CD4-positive, alpha-beta T cell treated with Interleukin-2 at 100 ng/mL for 4 hours (primary cell): Measurements from ENCODE around the gene FAM72B.
"Not testable (repeated sequence)": the region's sequence is repeated elsewhere in the genome, so short reads cannot be mapped to it uniquely, and the experiment has no call there.

ENCODE experiments used
- DNase-seq: peaks from one replicate; pipeline ENCODE4 v3.0.0-alpha.2; 2020; ENCODE audit warnings: low spot score

FAM72B gene

GRCh38 chr1:121152788-121153187, 31.4 kb downstream of the FAM72B start:
- not testable (repeated sequence) for DNase-seq

- DNase-seq, result not testable (repeated sequence)
Measured at GRCh38 chr1:121151294-121151693, 32.8 kb downstream of the FAM72B start.

GRCh38 chr1:121148489-121149190, 35.5 kb downstream of the FAM72B start:
- DNase-seq, result not testable (repeated sequence)

- DNase-seq, result not testable (repeated sequence)
Measured at GRCh38 chr1:121140393-121140792, 43.7 kb downstream of the FAM72B start.

GRCh38 chr1:121131494-121131893, 52.6 kb downstream of the FAM72B start:
- not testable (repeated sequence) for DNase-seq

- DNase-seq, result not testable (repeated sequence)
Measured at GRCh38 chr1:121118480-121118824, 65.7 kb downstream of the FAM72B start.
